Body of pancreas (tissue), 4 donors: Measurements from ENCODE around the gene AJM1.

Source experiments
- POLR2A ChIP-seq, 3 donors: fragments of 450-650 bp; IDR thresholded peaks; one replicate each; pipeline ENCODE4 v1.6.1; 2016; ENCODE audit warnings: antibody characterized with exemption in 3 of 3, mild to moderate bottlenecking in 2 of 3
- TF ChIP-seq, protein P1 (sequence below), 7 experiments: fragments of 450-650 bp in 4 of 7; fragments of 200-600 bp in 3 of 7; sonication (generic) in 3 of 7; IDR thresholded peaks; one replicate each; pipeline ENCODE4 v1.5.1; 2016 to 2019; ENCODE audit warnings: antibody characterized with exemption in 7 of 7

DNA sequence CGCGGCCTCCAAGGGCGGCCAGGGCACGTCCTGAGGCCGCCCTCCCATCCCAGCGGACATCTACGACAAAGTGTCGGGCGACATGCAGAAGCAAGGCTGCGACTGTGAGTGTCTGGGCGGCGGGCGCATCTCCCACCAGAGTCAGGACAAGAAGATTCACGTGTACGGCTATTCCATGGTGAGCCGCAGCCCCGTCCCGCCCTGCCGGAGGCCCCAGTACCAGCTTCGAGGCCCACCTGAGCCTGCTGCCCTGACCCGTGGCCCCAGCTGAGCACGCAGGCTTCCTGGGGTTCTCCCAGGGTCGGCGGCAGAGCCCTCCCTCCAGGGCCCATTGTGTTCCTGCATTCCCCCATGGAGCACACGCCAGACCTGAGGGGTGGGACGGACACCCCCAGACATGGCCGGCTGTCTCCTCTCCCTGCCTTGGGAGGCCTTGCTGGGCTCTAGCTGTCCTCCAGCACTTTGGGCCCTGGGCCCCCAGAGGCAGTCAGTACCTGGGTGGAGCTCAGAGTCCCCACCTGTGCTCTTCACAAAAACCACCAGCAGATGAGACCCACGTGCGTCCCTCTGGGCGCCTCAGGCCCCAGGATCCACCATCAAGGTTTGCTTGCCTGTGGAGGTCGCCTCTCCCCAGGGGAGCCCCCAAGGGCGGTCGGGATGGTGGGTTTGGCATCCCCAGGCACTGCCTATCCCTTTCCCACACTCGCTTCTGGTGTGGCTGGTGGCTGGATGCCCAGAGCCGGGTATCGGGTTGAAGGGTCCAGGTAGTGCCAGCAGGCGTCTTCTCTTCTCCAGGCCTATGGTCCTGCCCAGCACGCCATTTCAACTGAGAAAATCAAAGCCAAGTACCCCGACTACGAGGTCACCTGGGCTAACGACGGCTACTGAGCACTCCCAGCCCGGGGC, 7.9 kb downstream of the AJM1 start:
- TF ChIP-seq, protein P1, sequence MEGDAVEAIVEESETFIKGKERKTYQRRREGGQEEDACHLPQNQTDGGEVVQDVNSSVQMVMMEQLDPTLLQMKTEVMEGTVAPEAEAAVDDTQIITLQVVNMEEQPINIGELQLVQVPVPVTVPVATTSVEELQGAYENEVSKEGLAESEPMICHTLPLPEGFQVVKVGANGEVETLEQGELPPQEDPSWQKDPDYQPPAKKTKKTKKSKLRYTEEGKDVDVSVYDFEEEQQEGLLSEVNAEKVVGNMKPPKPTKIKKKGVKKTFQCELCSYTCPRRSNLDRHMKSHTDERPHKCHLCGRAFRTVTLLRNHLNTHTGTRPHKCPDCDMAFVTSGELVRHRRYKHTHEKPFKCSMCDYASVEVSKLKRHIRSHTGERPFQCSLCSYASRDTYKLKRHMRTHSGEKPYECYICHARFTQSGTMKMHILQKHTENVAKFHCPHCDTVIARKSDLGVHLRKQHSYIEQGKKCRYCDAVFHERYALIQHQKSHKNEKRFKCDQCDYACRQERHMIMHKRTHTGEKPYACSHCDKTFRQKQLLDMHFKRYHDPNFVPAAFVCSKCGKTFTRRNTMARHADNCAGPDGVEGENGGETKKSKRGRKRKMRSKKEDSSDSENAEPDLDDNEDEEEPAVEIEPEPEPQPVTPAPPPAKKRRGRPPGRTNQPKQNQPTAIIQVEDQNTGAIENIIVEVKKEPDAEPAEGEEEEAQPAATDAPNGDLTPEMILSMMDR (IDR thresholded peaks at IDR 0.05) = no peak
- no peak for TF ChIP-seq POLR2A (IDR thresholded peaks at IDR 0.05)
